ENCODE data around the gene C1QTNF6.
A peak's percentile ranks its signal among the peaks of the same experiment; 100 is the strongest.
"Not testable (repeated sequence)": the region's sequence is repeated elsewhere in the genome, so short reads cannot be mapped to it uniquely, and the experiment has no call there.

The C1QTNF6 gene

GRCh38 chr22:37187891-37188761 is at the start of gene C1QTNF6:
TSS of gene C1QTNF6 (minus strand) at chr22:37188247. CDS start at chr22:37188213, 34 bp downstream.
- DNase-seq (ENCODE audit: low read depth in 3 of 3, low spot score in 1 of 3): no peak

- no peak for DNase-seq (ENCODE audit: low read depth in 3 of 3, low spot score in 1 of 3)
These were observed 48.0 kb upstream of the C1QTNF6 start for GRCh38 chr22:37235897-37236607.

DNA sequence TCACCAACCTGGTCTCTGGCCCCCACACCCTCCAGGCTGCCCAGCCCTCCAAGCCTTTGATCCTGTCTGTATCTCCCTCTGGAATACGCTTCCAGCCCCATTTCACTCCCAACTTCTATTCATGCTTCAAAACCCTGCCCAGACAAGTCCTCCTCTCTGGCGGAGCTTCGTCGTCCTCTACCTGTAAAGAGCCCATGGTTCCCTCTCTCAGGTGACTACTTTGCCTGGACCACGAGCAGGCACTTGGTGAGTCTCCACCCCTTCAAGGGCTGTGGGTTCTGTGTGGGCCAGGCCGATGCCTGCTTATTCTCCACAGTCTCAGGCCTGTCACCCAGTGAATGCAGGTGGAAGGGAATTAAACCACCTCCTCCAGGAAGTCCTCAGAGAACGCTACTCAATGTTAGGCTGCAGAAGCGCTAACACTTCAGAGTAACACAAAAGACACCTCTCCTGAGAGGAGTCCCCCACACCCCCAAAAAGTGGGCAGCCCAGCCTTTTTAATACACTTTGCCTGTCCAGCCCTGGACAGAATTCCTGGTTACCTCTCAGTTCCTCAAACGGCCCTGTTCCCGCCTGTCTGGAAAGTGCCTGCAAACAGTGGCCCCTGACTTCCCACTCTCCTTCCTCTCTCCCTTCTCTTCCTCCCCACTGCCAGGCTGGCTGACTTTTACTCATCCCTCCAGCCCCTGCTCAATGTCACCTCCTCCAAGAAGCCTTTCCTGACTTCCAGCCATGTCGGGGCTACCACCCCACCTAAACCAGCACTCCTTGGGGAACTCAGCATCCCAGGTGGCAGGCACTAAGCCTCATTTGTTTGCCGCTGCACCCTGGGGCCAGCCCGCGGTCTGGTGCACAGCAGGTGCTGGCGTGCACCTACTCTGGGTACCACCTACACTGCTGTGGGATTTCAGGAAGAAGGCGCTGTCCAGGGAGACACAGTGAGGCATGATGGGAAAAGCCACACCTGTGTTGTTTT is 47.0 kb upstream of the C1QTNF6 start:
- no peak for DNase-seq (ENCODE audit: low read depth in 3 of 3, low spot score in 1 of 3)

DNA sequence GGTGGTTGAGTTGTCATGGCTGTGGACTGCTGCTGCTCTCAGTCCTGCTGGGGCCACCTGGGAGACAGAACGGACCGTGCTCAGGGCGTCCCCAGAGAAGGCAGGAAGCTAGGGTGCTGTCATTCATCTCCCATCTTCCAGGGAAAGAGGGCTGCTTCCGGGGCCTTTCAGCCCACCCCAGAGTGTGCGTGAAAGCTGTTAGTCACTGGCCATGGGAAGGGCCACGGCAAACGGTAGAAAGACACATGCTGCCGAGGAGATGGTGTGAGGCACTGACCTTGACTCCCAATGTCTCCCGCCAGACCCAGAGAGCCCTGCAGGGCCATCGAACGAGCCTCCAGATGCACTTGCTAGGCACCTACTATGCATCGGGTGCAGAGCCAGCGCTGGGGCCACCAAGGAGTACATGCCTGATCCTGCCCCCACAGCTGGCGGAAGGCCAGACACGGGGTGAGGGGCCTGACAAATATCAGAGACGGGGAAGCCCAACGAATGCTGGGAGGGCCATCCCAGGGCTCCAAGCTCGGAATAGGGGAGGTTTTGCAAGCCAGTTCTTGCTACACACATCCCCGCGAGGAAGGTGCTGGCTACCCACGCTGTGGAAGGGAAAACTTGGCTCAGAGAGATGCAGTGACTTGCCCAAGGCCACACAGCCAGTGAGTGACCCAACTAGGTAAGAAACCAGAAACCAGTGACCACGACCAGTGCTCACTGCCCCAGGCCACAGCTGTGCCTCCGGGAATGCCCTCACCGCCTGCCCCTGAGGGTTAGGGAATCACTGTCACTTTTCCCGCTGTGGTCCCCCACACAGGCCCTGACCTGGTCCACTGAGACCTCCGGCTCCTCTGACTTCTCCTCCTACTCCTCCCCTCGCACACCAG is 45.9 kb upstream of the C1QTNF6 start:
- DNase-seq (ENCODE audit: low read depth in 3 of 3, low spot score in 1 of 3): no peak

DNA sequence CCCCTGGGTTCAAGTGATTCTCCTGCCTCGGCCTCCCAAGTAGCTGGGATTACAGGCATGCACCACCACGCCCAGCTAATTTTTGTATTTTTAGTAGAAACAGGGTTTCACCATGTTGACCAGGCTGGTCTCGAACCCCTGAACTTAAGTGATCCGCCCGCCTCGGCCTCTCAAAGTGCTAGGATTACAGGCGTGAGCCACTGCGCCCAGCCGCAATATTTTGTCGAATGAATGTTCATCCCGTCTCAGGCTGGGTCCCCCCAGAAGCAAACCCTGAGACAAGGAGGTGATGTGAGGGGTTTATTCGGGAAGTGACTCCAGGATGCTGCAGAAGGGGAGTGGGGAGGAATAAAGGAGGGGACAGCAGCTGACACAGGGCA is 45.3 kb upstream of the C1QTNF6 start:
- not testable (repeated sequence) for DNase-seq (ENCODE audit: low read depth in 3 of 3, low spot score in 1 of 3)

DNA sequence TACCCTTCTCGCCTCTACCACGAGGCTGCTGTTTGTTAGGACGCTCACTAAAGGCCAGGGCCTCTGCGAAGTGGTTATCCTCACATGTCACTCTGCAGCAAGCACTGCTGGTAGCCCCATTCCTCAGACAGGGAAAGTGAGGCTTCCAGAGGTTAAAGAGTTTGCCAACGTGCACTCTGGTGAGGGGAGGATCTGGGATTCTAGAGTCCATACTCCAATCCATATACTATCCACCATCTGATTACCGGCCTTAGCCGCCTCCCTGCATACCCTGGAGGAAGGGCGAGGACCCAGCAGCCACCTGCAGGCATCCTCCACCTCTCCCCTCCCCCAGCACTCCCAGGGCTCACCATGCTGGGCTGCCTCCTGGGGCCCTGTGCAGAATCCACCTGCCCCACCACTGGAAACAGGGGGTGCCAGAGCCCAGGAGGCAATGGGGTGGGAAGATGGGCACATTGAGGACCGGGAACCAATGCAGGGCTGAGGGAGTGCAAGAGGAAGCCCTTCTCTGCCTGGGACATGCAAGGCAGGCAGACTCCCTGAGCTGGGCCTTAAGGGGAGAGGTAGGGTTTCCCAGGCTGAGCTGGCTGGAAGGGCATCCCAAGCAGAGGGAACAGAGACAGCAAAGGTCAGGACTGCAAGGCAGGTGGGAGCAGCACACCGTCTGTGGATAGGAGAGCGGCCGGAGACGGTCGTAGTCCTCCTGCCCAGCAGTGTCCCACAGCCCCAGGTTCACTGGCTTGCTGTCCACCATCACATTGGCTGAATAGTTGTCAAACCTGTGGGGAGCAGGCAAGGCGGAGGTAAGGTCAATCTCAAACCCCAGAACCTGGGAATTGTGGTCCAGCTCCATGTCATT is 44.3 kb upstream of the C1QTNF6 start:
- DNase-seq (ENCODE audit: low read depth in 3 of 3, low spot score in 1 of 3): no peak

GRCh38 chr22:37231406-37232139 is 43.5 kb upstream of the C1QTNF6 start:
- DNase-seq (ENCODE audit: low read depth in 3 of 3, low spot score in 1 of 3): no peak

DNA sequence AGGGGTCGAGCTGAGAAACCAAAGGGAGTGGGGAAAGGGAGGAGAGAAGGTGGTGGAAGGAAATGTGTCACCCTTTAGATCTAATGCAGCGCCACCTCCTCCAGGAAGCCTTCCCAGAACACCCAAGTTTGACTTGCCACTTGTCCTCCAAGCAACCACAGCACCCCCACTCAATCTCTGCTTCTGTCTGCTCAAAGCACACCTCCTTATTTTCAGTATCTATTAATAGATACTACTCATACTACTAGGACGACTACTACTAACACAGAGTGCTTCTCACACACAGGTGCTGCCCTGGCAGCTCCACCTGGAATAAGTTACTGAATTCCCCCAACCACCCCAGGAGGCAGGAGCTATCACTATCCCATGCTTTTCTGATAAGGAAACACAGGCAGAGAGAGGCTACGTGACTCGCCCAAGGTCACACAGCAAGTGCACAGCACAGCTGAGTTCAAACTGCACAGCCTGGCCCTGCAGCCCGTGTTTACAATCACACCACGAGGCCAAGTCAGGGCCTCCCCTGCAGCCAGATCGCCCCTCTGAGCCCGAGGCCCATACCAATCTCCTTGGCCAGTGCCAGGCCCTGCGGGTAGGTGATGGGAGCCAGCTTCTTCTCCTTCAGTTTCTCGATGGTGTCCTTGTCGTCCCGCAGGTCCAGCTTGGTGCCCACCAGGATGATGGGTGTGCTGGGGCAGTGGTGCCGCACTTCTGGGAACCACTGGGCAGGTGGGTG is 42.8 kb upstream of the C1QTNF6 start:
- no peak for DNase-seq (ENCODE audit: low read depth in 3 of 3, low spot score in 1 of 3)

GRCh38 chr22:37229805-37230672 is 42.0 kb upstream of the C1QTNF6 start:
- peak; percentile 77 to 79 (median 78) for DNase-seq (ENCODE audit: low read depth in 3 of 3, low spot score in 1 of 3)

- DNase-seq (ENCODE audit: low read depth in 3 of 3, low spot score in 1 of 3): no peak
These were observed 41.2 kb upstream of the C1QTNF6 start for GRCh38 chr22:37229012-37229804.

GRCh38 chr22:37228106-37229011 is 40.3 kb upstream of the C1QTNF6 start:
- DNase-seq (ENCODE audit: low read depth in 3 of 3, low spot score in 1 of 3): no peak

DNA sequence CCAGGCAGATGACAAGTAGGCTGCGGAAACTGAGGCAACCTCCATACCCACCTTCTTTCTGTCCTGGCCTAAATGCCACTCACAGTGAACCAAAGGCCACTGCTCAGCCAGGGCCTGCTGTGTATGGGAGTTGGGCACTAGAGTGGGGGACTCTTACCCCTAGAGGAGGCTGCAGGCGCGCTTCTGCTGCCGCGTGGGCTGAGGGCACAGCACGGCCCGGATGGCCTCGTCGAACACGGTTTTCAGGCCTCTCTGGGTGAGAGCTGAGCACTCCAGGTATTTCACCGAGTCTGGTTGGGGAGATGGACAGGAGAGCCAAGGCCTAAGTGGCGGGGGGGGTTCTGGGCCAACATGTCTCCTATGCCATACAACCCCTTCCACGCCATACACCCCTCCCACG is 38.5 kb upstream of the C1QTNF6 start:
- DNase-seq (ENCODE audit: low read depth in 3 of 3, low spot score in 1 of 3): no peak

GRCh38 chr22:37226087-37226486 is 38.0 kb upstream of the C1QTNF6 start:
- no peak for DNase-seq (ENCODE audit: low read depth in 3 of 3, low spot score in 1 of 3)

DNA sequence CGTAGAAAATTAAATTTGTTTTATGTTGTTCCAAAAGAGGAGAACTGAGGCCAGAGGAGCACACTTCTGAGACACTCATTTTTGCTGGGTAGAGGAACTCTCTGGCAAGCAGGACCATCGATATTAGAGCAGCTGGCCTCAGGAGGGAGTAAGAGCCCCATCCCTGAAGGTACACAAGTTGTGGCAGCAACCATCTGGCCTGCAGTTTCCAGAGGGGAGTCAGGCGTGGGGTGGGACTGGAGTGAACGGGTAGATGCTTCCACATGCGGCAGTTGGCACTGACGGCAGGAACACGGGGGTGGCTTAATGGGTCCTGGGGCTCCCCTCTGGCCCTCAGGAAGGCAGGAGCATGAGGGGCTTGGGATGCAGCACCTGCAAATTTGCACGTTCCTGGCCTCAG is 37.4 kb upstream of the C1QTNF6 start:
- no peak for DNase-seq (ENCODE audit: low read depth in 3 of 3, low spot score in 1 of 3)

DNA sequence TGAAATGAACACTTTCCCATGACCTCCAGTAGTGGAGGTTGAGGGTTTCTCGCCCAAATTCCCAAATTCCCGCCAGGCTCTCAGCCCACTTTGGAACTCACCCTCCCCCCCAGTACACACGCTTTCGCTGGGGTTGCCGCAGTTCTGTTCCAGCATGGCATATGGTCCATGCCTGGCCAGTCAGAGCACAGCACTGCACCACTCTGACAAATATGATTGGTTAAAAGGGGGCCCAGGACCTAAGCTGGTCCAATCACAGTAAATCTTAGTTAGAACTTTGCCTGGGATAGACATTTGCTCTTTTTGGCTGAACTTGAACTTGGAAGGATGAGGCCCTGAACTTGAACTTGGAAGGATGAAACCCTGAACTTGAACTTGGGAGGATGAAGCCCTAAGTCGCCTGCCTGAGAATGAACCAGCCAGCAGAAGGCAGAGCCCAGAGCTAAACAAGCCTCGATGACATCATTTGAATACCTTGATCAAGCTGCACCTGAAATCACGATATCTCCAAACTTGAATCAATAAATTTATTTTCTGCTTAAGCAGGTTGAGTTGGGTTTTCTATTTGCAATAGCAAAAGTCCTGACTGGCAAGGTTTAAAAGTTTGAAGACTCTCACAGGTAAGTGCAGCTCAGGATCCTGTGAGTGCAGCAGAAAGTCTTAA is 36.8 kb upstream of the C1QTNF6 start:
- DNase-seq (ENCODE audit: low read depth in 3 of 3, low spot score in 1 of 3): no peak

Measured in stimulated activated CD4-positive, alpha-beta T cell treated with anti-CD3 and anti-CD28 coated beads, TNF-alpha, amount 100 ng/mL, for 1 hour (primary cell).